HTERT RPE-1 (cell line): ENCODE measurements around the gene EARS2.
"Not testable (repeated sequence)": the region's sequence is repeated elsewhere in the genome, so short reads cannot be mapped to it uniquely, and the experiment has no call there.

ENCODE experiments used
- in situ Hi-C: fragments of 300-500 bp; cut with MboI; formaldehyde crosslinking; loops from 4 replicates; pipeline ENCODE4 v1.14.3; 2020; ENCODE audit warnings: low sequenced_read_pairs

The EARS2 gene

DNA sequence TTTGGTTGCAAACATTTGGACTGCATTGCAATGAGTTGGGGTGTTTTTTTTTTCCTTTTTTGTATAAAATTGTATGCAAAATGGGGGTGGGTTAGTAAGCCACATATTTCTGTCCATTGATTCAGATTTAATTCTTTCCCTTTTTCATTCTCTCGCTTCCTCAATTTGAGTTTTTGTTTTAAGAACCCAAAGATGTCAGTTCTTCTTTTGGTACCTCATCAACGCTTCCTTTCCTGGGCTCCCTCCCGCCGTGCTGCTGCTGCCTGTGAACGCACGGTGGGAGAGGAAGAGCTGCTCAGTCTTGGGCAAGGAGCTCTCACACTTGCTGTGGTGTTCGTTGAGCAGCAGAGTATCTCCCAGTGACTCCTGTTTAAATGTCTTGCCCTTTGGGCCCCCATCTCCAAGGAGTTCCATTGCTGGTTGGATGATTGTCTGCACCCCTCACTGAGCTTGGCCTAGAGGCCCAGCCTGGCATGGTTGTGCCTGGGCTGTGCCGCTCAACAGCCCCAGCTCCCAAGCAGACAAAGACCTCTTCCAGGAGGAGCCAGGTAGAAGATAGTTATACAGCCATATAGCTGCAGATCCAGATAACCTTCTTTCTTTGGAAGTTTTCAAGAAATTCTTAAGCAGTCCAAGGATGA, 14.0 kb upstream of the EARS2 start:
- in situ Hi-C loops = no loop called here

DNA sequence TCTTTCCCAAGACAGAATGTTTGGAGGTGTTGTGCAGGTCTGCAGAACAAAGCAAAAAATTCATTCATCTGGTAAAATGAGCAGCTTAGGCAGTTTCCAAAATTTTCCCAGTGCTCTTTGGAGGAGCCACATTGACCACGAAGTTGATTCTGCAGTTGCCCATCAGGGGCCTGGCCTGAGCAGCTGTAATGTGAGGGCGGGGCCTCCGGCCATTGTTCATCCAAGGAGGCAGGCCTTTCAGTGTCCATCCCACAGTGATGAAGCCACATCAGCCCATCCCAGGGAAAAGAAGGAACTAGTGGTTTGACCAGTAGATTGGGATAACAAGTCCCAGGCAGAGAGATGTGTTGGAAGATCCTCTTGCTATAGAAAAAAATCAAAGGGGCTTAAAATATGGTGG, 10.5 kb upstream of the EARS2 start:
- in situ Hi-C loops = no loop called here

DNA sequence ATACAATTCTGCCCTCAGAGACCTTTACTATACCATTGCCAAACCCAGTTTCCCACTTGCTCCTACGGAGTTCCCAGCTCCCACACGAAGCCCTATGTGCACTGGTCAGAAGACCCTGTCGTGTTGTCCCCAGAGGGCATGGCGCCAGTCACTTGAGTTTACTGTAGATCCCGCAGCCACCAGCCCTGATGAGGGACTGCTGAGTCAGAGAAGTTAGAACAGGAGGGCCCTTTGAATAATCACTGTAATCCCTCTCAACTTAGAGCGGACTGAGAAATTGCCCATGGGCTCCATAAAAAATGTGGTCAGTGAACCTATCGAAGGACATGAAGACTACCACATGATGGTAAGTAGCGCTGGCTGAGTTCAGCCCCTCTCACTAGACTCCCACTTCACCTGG, 9.6 kb upstream of the EARS2 start:
- in situ Hi-C loops = no loop called here

DNA sequence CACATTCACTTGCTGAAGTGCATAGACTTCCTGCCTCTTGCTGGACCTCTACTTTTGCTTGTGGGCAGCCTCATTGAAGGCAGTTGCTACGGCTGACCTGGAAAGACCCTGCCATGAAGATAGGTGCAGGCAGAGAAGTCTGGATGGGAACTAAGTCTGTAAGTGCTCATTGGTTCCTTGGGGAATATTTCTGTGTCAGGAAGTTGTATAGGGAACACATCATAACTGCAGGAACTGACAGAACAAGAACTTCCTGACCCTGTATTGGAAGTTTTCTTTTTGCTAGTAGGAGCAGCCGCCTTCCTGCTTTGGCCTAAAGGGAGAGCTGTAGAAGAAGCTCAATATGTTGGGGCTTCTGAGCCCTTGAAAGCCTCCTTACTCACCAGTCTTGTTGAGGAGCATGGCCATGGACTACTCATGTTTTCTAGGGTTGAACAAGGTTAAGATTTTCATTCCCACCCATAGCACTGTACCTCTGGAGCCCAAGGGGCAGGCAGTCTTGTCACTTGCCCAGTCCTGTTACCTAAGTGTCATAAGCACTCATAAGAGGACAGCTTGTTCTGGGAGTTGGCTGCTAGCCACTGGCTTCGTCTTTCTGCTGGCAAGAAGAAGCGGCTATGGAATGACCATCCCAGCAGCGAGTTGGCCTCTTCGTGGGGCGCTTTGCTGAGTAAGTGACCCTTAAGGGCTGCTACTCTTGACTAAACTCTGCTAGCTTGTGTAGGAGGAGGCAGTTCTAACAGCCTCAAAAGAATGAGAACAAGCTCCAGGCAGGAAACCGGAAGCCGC, 7.6 kb upstream of the EARS2 start:
- in situ Hi-C loops = no loop called here

DNA sequence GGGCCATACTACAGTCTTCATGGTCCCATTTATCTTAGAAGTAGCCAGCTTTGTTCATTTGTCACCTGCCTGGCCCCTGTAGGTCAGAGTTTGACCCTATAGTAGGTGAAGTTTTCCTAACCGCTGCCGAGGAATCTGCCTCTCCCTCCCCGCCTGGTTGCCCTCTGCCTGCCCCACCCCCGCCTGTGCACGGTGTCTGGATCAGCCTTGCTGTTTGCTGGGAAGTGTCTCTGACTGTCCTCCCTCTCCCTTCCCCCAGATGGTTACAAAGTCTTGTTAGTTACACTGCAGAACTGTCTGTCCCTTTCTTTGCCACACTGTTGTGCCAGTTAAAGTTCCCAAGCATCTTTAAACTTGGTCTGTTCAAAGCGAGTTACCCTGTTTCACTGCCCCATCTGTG, 6.0 kb upstream of the EARS2 start:
- in situ Hi-C loops = no loop called here

DNA sequence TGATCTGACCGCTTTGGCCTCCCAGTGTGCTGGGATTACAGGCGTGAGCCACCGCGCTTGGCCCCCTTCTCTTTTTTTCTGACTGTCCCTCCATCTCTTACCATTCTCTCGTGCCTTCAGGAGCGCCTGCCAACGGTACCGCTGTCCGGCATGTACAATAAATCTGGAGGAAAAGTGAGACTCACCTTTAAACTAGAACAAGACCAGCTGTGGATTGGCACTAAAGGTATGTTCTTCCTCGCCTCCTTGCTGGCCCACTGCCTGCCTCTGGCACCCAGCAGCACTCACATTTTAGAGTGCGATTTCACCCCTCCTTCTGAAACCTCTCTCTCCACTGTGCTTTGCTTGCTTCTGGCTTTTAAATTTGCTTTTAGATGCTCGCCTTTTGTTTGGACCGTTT, 5.4 kb upstream of the EARS2 start:
- in situ Hi-C loops = no loop called here

DNA sequence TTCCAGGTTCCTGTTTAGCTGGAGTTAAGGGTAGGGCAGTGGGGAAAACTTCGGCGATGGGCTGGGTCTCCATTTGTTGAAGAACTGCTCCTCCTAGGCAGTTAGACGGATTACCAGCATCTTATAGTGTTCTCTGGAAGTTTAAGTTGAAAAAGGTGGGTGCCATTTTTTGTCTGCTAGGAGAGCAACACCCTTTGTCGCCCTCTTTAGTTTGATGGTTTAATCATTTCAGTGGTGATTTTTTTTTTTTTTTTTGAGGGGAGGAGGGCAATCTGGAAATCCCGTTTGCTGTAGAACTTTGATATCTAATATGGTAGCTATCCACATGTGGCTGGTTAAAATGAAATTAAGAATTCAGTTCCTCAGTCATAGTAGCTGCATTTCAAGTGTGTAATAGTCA, 4.4 kb upstream of the EARS2 start:
- in situ Hi-C loops = no loop called here

DNA sequence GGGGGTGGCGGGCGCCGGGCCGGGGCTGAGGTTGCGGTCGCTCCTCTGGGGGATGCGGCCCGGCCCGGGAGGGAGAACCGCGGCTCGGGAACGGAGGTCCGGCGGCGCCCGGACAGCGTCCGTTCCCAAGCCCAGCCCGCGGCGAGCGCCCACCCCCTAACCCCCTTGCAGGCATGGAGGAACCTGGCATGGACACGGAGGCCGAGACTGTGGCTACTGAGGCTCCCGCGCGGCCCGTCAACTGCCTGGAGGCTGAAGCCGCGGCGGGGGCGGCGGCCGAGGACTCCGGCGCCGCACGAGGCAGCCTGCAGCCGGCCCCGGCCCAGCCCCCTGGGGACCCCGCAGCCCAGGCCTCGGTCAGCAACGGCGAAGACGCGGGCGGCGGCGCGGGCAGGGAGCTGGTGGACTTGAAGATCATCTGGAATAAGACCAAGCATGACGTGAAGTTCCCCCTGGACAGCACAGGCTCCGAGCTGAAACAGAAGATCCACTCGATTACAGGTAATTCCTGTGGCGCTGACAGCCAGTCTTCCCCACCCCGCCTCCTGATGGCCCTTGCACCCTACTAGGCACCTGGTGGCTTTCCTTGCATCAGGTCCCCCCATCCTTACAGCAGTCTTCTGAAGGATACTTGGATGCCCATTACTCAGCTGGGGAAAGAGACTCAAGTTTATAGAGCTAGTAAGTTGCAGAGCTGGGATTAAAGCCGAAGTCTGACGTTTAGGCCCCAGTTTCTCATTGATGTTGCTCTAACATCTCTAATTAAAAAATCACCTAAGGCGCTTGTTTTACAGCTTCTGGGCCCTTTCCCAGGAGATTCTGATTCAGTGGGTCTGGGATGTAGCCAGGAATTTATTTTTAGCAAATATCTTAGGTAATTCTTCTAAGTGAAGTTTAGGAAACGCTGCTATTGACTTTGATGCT, 891 bp upstream of the EARS2 start:
- in situ Hi-C loops = no loop called here

DNA sequence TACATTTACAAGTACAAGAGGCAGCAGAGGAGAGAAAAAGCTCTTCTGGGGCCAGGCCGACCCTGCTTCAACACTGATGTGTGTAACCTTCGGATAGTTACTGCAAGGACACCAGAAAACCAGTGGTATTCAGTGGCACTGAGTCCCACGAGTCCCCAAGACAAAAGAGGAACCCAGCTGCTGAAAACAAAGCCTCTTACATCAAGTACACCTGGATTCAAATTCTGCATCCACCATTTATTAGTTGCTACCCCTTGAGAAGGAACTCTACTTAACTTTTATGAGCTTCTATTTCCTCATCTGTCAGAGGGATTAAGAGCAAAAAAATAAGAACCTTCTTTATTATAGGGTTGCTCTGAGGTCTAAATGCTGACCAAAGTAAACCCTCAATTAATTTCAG, 2.6 kb downstream of the EARS2 start:
- in situ Hi-C loops = no loop called here

DNA sequence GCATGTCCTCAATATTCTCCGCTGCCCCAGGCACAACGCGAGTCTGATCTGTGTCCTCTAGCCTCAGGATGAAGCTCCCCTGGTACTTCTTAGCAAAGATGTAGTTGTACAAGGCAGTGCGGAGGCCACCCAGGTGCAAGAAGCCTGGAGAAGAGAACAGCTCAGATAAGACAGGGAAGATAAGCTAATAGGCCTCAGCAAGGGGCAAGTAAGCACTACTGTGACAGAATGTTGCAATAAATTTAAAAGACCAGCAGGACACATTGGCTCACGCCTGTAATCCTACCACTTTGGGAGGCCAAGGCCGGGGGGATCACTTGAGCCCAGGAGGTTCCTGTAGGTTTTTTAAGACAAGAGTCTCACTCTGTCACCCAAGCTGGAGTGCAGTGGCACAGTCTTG, 5.0 kb downstream of the EARS2 start:
- in situ Hi-C loops = no loop called here

DNA sequence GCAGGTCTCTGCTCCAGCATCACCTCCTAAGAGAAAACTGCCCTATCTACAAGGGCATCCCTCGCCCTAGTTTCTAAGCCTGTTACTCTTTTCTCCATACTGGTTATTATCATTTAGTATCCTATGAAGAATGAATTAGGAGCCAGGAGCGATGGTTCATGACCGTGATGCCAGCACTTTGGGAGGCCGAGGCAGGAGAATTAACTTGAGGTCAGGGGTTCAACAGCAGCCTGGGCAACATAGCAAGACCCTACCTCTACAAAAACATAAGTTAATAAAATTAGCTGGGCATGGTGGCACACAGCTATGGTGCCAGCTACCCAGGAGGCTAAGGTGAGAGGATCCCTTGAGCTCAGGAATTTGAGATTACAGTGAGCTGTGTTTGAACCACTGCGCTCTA, 7.2 kb downstream of the EARS2 start:
- in situ Hi-C loops = no loop called here

DNA sequence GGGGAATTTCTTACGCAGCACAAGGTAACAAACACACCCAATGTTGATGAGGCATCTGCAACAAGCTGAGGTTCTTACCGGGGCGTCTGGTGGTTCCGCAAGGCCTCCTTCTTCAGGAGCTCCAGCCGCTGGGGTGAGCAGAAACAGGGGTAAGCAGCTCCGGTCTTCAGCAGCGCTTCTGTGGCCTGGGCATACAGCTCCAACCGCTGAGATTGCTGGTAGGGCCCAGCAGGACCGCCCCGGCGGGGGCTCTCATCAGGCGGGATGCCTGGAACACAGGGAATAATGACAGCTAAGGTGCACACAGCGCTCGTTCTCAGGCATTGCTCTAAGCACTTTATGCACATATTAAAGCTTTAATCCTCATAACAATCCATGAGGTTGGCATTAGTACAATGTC, 12.7 kb downstream of the EARS2 start:
- in situ Hi-C loops = no loop called here

DNA sequence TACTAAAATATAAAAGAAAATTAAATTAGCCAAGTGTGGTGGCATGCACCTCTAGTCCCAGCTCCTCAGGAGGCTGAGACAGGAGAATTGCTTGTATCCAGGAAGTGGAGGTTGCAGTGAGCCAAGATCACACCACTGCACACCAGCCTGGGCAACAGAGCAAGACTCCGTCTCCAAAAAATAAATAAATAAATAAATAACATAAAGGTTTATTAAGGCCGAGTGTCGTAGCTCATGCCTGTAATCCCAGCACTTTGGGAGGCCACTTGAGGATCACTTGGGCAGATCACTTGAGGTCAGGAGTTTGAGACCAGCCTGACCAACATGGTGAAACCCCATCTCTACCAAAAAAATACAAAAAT, 16.4 kb downstream of the EARS2 start:
- in situ Hi-C loops = not testable (repeated sequence)

DNA sequence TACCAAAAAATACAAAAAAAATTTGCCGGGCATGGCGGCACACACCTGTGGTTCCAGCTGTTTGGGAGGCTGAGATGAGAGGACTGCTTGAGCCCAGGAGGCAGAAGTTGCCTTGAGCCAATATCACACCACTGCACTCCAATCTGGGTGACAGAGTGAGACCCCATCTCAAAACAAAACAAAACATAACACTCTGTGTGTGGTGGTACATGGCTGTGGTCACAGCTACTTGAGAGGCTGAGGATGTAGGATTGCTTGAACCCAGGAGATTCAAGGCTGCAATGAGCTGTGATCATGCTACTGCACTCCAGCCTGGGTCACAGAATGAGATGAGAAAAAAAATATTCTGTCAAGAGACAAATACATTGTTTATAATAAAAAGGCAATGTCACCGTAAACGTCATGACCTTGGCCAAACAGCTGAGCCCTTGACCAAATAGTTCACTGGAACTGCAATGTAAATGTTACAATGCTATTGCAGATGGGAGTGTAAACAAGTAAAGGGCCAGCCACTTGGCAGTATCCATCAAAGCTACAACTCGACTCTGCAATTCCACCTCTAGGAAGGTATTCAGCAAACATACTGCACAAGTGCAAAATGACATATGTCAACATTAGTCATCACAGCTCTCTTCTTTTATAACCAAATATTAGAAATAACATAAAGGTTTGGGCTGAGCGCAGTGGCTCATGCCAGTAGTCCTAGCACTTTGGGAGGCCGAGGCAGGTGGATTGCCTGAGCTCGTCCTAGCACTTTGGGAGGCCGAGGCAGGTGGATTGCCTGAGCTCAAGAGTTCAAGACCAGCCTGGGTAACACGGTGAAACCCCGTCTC, 16.9 kb downstream of the EARS2 start:
- in situ Hi-C loops = no loop called here

DNA sequence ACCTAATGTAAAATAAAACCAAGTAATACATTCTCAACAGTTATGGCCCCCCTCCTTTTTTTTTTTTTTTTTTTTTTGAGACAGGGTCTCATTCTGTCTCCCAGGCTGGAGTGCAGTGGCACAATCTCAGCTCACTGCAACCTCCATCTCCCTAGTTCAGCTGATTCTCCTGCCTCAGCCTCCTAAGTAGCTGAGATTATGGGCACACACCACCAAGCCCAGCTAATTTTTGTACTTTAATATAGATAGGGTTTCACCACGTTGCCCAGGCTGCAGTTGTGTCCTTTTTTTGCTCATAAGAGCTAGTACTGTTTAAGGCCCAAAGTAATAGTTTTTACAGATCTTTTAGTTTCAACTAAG, 18.3 kb downstream of the EARS2 start:
- in situ Hi-C loops = no loop called here

DNA sequence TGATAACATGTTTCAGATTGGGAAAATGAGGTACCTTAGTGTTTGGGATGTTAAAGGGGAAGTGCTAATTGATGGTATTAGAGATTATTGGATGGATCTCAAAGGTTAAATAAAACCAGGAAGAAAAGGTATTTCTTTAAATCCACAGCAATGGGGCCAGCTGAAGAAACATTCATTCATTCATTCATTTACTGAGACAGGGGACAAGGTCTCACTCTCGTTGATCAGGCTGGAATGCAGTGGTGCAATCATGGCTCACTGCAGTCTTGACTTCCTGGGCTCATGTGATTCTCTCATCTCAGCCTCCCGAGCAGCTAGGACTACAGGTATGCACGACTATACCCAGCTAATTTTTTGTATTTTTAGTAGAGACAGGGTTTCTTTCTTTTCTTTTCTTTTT, 19.8 kb downstream of the EARS2 start:
- in situ Hi-C loops = no loop called here

DNA sequence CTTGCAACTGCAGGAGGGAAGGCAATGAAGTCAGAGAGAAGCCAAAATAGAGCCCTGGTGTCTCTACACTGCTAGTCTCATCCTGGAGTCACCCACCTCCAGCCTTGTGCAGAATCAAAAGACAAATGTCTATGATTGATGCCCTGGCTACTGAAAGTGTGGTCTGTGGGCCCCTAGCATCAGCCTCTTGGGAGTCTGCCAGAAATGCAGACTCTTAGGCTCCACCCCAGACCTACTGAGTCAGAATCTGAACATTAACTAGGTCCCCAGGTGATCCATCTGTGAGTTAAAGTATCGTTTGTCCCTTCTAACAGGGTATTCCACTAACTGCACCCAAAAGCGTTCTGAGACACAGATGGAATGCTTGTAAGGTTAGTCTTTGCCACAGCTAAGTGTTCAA, 21.2 kb downstream of the EARS2 start:
- in situ Hi-C loops = no loop called here

DNA sequence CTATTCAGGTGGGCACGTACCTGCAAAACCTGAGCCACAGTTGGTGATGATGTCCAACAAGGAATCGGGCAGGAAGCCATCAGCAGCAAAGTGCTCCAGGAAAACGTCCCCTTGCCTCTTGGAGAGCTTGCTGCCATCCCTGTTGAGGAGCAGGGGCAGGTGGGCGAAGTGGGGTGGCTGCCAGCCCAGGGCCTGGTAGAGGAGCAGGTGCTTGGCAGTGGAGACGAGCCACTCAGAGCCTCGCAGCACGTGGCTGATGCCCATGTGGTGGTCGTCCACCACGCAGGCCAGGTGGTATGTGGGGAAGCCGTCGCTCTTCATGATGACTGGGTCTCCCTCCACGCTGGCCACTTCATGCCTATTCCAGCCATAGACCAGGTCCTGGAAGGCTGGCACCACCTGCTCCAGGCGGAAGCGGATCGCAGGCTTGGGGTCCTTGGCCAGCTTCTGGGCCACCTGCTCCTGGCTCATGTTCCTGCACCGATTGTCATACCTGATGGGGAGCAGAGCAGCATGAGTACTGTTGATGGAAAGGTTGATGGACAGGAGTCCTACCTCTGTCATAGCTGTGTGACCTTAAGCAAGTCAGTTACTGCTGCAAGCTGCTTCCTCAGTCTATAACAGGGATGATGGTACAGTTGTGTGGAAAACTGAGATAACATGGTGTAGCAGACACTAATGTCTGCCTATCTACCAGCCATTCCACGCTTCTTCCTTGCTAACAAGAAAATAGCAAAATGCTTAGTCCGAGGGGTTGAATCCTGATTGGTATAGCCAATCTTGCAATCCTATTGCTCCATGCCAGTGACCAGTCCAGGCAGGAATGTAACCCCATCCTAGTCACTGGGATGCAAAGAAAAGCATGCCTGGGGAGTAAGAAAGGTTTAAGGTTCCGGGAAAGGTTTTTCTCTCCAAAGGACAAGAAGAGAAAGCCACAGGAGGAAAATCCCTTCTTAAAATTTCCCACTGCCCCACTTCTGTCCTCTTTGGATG, 22.0 kb downstream of the EARS2 start:
- in situ Hi-C loops = no loop called here

DNA sequence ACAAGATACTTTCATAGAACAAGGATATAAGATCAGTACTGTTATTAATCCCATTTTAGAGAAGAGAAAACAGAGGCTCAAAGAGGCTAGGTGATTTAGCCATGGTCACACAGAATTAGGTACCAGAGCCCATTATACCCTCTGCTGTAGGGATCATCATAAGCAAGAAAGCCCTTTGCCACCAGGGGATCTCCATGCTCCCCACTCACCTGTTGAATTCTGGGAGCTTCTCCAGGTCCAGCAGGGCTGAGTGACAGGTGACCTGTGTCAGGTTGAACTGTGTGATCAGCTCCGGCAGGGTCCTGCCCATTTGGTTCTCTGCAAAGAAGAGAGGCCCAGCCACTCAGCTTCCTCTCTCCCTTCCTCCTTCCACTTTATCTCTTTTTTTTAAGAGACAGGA, 24.7 kb downstream of the EARS2 start:
- in situ Hi-C loops = no loop called here

DNA sequence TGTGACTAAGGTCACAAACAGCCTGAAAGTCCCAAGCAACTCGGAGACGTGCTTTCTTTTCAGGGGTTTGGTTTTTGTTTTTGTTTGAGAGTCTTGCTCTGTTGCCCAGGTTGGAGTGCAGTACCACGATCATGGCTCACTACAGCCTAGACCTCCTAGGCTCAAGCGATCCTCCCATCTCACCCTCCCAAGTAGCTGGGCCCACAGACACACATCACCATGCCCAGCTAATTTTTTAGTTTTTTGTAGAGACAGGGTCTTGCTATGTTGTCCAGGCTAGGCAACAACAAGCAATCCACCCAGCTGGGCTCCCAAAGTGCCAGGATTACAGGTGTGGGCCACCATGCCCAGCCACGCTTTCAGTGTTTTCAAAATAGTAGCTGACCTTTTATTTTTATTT, 27.1 kb downstream of the EARS2 start:
- in situ Hi-C loops = no loop called here
